Skeletal muscle tissue (tissue), 4 donors: Measurements from ENCODE around the gene CALCOCO2. TPM values are rescaled to one million over a fixed set of nuclear protein-coding genes. Genes with fewer than 3 reads are reported as not detected.
A peak's percentile ranks its signal among the peaks of the same experiment; 100 is the strongest.
"Not testable (repeated sequence)": the region's sequence is repeated elsewhere in the genome, so short reads cannot be mapped to it uniquely, and the experiment has no call there.

Experiments
- H3K27ac ChIP-seq: one replicate; pipeline ENCODE4 v1.7.0; 2013; ENCODE audit warnings: mild to moderate bottlenecking, low read depth, low read length, inconsistent platforms
- H3K27me3 ChIP-seq, 3 donors: one replicate each; pipeline ENCODE4 v1.7.0; 2013; ENCODE audit warnings: low read length in 3 of 3; ENCODE audit not compliant: control insufficient read depth in 3 of 3, insufficient read depth in 3 of 3
- H3K36me3 ChIP-seq, 3 donors: one replicate each; pipeline ENCODE4 v1.7.0; 2013; ENCODE audit warnings: low read length in 3 of 3; ENCODE audit not compliant: control insufficient read depth in 3 of 3, insufficient read depth in 3 of 3
- H3K4me1 ChIP-seq, 3 donors: one replicate each; pipeline ENCODE4 v1.7.0; 2013; ENCODE audit warnings: low read length in 3 of 3, mild to moderate bottlenecking in 3 of 3; ENCODE audit not compliant: control insufficient read depth in 3 of 3, insufficient read depth in 3 of 3
- H3K4me3 ChIP-seq, 3 donors: one replicate each; pipeline ENCODE4 v1.7.0; 2013; ENCODE audit warnings: low read length in 3 of 3
- H3K9ac ChIP-seq, 3 donors: one replicate each; pipeline ENCODE4 v1.7.0; 2013; ENCODE audit warnings: low read length in 3 of 3, mild to moderate bottlenecking in 3 of 3, moderate library complexity in 2 of 3, low read depth in 1 of 3
- H3K9me3 ChIP-seq, 3 donors: one replicate each; pipeline ENCODE4 v1.7.0; 2013; ENCODE audit warnings: low read length in 3 of 3; ENCODE audit not compliant: control insufficient read depth in 3 of 3
- total RNA-seq: library from RNA; depleted of rRNA; stranded (reverse); fragments of >200 nt; gene quantifications from one replicate; pipeline ENCODE4 v1.2.3, GENCODE V29; 2014
- donor health status: Osteomylitis.

Gene CALCOCO2, protein sequence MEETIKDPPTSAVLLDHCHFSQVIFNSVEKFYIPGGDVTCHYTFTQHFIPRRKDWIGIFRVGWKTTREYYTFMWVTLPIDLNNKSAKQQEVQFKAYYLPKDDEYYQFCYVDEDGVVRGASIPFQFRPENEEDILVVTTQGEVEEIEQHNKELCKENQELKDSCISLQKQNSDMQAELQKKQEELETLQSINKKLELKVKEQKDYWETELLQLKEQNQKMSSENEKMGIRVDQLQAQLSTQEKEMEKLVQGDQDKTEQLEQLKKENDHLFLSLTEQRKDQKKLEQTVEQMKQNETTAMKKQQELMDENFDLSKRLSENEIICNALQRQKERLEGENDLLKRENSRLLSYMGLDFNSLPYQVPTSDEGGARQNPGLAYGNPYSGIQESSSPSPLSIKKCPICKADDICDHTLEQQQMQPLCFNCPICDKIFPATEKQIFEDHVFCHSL
- total RNA-seq = 29.2 TPM

- Histone ChIP-seq H3K9me3 (no peaks in the 10 kb centered on the region), H3K27me3 (no peaks in the 10 kb centered on the region), H3K27ac (peak within 1 kb of the TSS; percentile 98), H3K4me3 (peak within 1 kb of the TSS; percentile 95 to 99 (median 96)), H3K36me3 (peaks cover 0 to 3% (median 0%) of the 10 kb centered on the region in 3 donors), H3K4me1 (peaks cover 33 to 41% (median 34%) of the 10 kb centered on the region in 3 donors), H3K9ac (peak within 1 kb of the TSS; percentile 96 to 99 (median 98))
These were observed at the start of gene CALCOCO2 for GRCh38 chr17:48830840-48831548. CALCOCO2 (plus strand) TSS chr17:48831035; CDS start chr17:48841708, 10,673 bp downstream.

GRCh38 chr17:48787828-48788227, 43.0 kb upstream of the CALCOCO2 start:
- Histone ChIP-seq H3K36me3 (no peaks in the 10 kb centered on the region), H3K4me3 (no peak overlapping the region), H3K27me3 (peaks cover 20 to 52% (median 24%) of the 10 kb centered on the region in 3 donors), H3K9me3 (no peaks in the 10 kb centered on the region), H3K9ac (no peak overlapping the region), H3K4me1 (peaks cover 0 to 3% (median 0%) of the 10 kb centered on the region in 3 donors), H3K27ac (no peak overlapping the region)

GRCh38 chr17:48790607-48791127, 40.2 kb upstream of the CALCOCO2 start:
- H3K9ac ChIP-seq = no peak overlapping the region
- peaks cover 0 to 3% (median 0%) of the 10 kb centered on the region in 3 donors for H3K4me1 ChIP-seq
- no peaks in the 10 kb centered on the region for H3K9me3 ChIP-seq
- H3K4me3 ChIP-seq = no peak overlapping the region
- no peak overlapping the region for H3K27ac ChIP-seq
- H3K27me3 ChIP-seq = peaks cover 17 to 55% (median 22%) of the 10 kb centered on the region in 3 donors
- H3K36me3 ChIP-seq = no peaks in the 10 kb centered on the region

DNA sequence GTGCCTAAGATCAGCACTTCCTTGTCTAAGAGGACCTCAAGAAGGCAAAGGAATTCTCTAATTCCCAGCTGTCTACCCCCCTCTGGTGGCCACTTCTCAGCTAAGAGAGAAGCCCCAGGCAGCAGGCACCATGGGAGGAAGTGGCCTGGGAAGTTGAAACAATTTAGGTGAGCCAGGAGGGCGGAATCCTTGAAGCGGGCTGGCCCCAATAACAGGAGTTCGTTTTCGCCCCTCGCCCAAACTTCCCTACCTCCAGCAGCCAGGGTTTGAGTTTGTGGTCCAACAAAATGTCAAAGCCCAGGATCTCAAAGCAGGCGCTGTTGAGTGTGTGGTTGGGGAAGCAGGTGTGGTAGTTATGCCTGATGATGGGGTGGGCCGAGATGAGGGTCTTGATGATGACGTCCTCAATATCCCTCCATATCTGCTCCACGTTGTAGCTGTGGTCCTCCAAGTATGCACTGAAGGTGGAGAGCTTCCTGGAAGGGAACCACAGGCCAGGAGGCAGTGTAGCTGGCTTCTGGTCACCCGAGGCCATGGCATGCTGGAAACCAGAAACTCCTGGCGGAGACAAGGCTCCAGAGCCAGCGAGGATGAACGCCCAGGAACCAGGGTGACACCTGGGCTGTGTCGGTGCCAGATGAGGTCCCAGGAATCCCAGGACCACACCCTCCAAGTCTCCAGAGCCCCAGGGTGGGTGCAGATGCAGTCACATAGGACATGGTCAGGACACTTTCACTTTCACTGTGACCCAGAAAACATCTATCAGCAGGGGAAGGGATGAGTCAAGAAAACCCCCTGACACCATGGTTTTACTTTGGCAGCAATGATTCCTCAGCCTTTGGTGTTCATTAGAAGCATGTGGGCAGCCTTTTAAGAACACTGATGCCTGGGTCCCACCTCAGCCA, 39.5 kb upstream of the CALCOCO2 start:
- peaks cover 15 to 50% (median 17%) of the 10 kb centered on the region in 3 donors for H3K27me3 ChIP-seq

GRCh38 chr17:48792033-48792798, 38.6 kb upstream of the CALCOCO2 start:
- peaks cover 0 to 3% (median 0%) of the 10 kb centered on the region in 3 donors for H3K4me1 ChIP-seq
- H3K4me3 ChIP-seq = no peak overlapping the region
- no peak overlapping the region for H3K27ac ChIP-seq
- no peak overlapping the region for H3K9ac ChIP-seq
- no peaks in the 10 kb centered on the region for H3K36me3 ChIP-seq
- H3K9me3 ChIP-seq = no peaks in the 10 kb centered on the region
- peaks cover 13 to 50% (median 15%) of the 10 kb centered on the region in 3 donors for H3K27me3 ChIP-seq

More for the DNA sequence above, 39.5 kb upstream of the CALCOCO2 start:
- peaks cover 0 to 3% (median 0%) of the 10 kb centered on the region in 3 donors for H3K4me1 ChIP-seq
- no peak overlapping the region for H3K27ac ChIP-seq
- H3K4me3 ChIP-seq = no peak overlapping the region
- H3K36me3 ChIP-seq = no peaks in the 10 kb centered on the region
- no peak overlapping the region for H3K9ac ChIP-seq
- H3K9me3 ChIP-seq = no peaks in the 10 kb centered on the region

DNA sequence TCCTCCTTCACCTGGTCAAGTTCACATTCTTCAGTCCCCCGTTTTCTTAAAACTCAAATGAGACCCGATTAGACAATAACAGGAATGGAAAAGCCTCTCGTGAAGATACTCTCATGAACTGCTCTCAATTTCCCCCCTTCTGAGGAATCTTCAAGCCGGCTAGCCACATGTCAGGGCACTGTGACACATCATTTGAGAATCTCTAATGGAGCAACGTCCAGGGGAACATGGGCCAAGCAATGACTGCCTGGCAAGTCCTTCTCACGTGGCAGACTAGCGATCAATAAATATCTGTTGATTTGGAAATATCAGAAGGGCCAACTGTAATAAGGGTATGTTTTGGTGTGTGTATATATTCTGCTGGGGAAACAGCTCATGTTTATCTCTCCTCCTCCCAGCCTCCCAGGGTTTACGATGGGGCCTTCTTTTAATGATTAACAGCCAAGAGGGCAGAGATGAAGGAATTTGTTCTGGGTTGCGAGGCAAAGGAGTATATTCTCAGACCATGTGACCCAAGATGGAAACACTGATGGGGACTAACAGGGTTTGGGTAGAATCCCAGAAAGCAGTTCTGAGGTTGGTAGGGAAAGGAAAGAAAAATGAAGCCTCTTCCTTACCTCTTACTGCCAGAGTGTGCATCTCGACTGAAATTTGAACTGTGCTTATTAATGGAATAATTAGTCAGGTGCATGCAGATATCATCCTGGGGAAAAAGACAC, 35.2 kb upstream of the CALCOCO2 start:
- Histone ChIP-seq H3K9me3 (no peaks in the 10 kb centered on the region), H3K4me3 (no peak overlapping the region), H3K9ac (peak overlapping the region in 1 of 3 donors; percentile 8), H3K27me3 (peaks cover 16 to 39% (median 18%) of the 10 kb centered on the region in 3 donors), H3K27ac (no peak overlapping the region), H3K36me3 (no peaks in the 10 kb centered on the region), H3K4me1 (peaks cover 0 to 3% (median 0%) of the 10 kb centered on the region in 3 donors)

DNA sequence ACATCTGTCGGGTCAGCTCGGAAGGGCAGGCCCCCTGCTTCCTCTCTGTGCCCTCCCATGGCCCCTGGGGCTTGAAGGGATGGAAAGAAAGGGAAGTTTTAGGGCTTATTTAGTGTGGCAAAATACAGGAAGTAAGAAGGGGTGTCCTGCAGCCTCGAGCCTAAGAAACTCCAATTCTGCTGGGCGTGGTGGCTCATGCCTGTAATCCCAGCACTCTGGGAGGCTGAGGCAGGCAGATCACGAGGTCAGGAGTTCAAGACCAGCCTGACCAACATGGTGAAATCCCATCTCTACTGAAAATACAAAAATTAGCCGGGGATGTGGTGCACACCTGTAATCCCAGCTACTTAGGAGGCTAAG, 34.7 kb upstream of the CALCOCO2 start:
- not testable (repeated sequence) for H3K9me3 ChIP-seq, H3K4me1 ChIP-seq, H3K9ac ChIP-seq, H3K36me3 ChIP-seq, H3K4me3 ChIP-seq, H3K27ac ChIP-seq
- H3K27me3 ChIP-seq = peaks cover 13 to 38% (median 20%) of the 10 kb centered on the region in 3 donors

GRCh38 chr17:48799069-48799723, 31.6 kb upstream of the CALCOCO2 start:
- Histone ChIP-seq H3K9ac (no peak overlapping the region), H3K4me3 (no peak overlapping the region), H3K4me1 (peaks cover 0 to 2% (median 0%) of the 10 kb centered on the region in 3 donors), H3K36me3 (no peaks in the 10 kb centered on the region), H3K27ac (no peak overlapping the region), H3K27me3 (peaks cover 6 to 21% (median 16%) of the 10 kb centered on the region in 3 donors), H3K9me3 (no peaks in the 10 kb centered on the region)
